Measurements from ENCODE around the gene KHK. TPM values are rescaled to one million over a fixed set of nuclear protein-coding genes. Genes with fewer than 3 reads are reported as not detected.

Gene KHK
- polyA plus RNA-seq, 2 of the 4 experiments (the other 2 are of a cell fraction), result 4.2 to 7.6 TPM

DNA sequence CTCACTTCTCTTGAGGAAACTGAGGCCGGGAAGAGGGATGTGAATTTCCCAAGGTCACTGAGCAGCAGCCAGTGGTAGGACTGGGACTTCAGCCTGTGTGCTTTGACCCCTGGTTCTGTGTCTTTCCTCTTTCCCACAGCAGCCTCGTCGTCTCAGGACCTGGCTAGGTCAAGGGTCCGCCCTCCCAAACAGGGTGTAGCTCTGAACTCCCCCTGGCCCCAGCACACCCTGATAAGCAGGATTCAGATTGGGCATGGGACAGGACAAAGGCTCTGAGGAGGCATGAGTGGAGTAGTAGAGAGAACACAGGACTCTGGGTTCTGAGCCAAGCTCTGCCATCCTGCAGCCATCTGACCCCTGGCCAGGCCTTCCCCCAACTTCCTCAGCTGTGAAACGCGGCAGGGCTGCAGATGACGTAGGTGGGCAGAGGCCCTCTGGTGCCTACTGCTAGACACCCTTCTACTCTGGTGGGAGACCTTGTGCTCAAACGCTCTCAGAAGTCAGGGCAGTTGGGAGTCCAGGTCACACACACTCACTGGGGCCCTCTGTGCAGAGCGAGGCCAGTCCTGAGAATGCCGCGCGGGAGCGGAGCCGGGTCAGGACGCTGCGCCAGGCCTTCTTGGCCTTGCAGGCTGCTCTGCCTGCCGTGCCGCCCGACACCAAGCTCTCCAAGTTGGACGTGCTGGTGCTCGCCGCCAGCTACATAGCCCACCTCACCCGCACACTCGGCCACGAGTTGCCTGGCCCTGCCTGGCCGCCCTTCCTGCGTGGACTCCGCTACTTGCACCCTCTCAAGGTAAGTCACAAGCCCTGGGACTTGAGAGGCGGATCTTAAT lies 63.2 kb downstream of the KHK start:
- WGBS (ENCODE audit: missing lambda C conversion rate), result 82% methylated on average over 29 of the region's 29 CpGs
- H3K4me1 ChIP-seq, result 0 out of 3 replicates have a peak, but pooled peaks cover 8% of the 10 kb centered on the region
- no peak overlapping the region for H3K4me3 ChIP-seq
- no peak for DNase-seq (ENCODE audit: low read depth in 1 of 2, low spot score in 1 of 2)
- no peak; a peak in 1 of 6 replicates for ATAC-seq
- POLR2A ChIA-PET, result interaction anchor here (0.5 kb wide), 1 partner anchor 60 kb away, joined by 3 read pairs; no protein-coding TSS in a partner anchor
- CTCF ChIA-PET, result interaction anchor here (0.9 to 2.6 kb wide), 6 partner anchors 8 to 131 kb away, joined by 3 to 9 read pairs (median 3); partner anchors contain the start of gene PRR30
- no peak for FAIRE-seq
- H3K27ac ChIP-seq, result no peak overlapping the region
- H3K9me3 ChIP-seq, result no peaks in the 10 kb centered on the region
- TF ChIP-seq NPAS2 (CRISPR knock-in tag; IDR thresholded peaks at IDR 0.05; ENCODE audit: borderline replicate concordance) (no peak), CBX2 (IDR thresholded peaks at IDR 0.05; ENCODE audit: borderline replicate concordance, low read depth) (no peak), RARB (CRISPR knock-in tag; IDR thresholded peaks at IDR 0.05) (no peak), EHMT2 (IDR thresholded peaks at IDR 0.05; ENCODE audit: low read depth) (no peak), MAFK (IDR thresholded peaks at IDR 0.05; ENCODE audit: partially characterized antibody) (no peak), ZNF302 (CRISPR knock-in tag; IDR thresholded peaks at IDR 0.05) (no peak), CHD4 (IDR thresholded peaks at IDR 0.05; ENCODE audit: borderline replicate concordance) (no peak), ZC3H11A (IDR thresholded peaks at IDR 0.05) (no peak)
- no peak overlapping the region for H3K4me2 ChIP-seq

Other genes starting within 250 kb of the KHK start
- 2.4 and 2.5 TPM in 2 replicates for gene DPYSL5, start 238.6 kb upstream of the KHK start, polyA plus RNA-seq (2011; rRNA removed)
- gene DPYSL5, start 238.6 kb upstream of the KHK start, polyA plus RNA-seq (2017; fragmentation: RNase III; extraction: RNeasy Plus Mini Kit Qiagen cat#74134 plus additional on column Dnase treatment), result 6.8 to 8.3 TPM (median 8.2 TPM) in 3 replicates
- gene MAPRE3, start 116.1 kb upstream of the KHK start, polyA plus RNA-seq (2011; rRNA removed), result 12.0 and 12.1 TPM in 2 replicates
- 19.3 to 21.8 TPM (median 21.5 TPM) in 3 replicates for gene MAPRE3, start 116.1 kb upstream of the KHK start, polyA plus RNA-seq (2017; fragmentation: RNase III; extraction: RNeasy Plus Mini Kit Qiagen cat#74134 plus additional on column Dnase treatment)
- 74.9 and 106 TPM in 2 replicates for gene TMEM214, start 53.8 kb upstream of the KHK start, polyA plus RNA-seq (2011; rRNA removed)
- gene TMEM214, start 53.8 kb upstream of the KHK start, polyA plus RNA-seq (2017; fragmentation: RNase III; extraction: RNeasy Plus Mini Kit Qiagen cat#74134 plus additional on column Dnase treatment), result 48.1 to 57.0 TPM (median 54.3 TPM) in 3 replicates
- gene AGBL5, start 35.1 kb upstream of the KHK start, polyA plus RNA-seq (2011; rRNA removed), result 48.3 and 52.7 TPM in 2 replicates
- 25.5 to 28.3 TPM (median 26.1 TPM) in 3 replicates for gene AGBL5, start 35.1 kb upstream of the KHK start, polyA plus RNA-seq (2017; fragmentation: RNase III; extraction: RNeasy Plus Mini Kit Qiagen cat#74134 plus additional on column Dnase treatment)
- 392 and 408 TPM in 2 replicates for gene OST4, start 15.1 kb upstream of the KHK start, polyA plus RNA-seq (2011; rRNA removed)
- gene OST4, start 15.1 kb upstream of the KHK start, polyA plus RNA-seq (2017; fragmentation: RNase III; extraction: RNeasy Plus Mini Kit Qiagen cat#74134 plus additional on column Dnase treatment), result 809 to 921 TPM (median 880 TPM) in 3 replicates
- gene EMILIN1, start 8.2 kb upstream of the KHK start, polyA plus RNA-seq (2011; rRNA removed), result 0.13 TPM in 2 replicates
- gene EMILIN1, start 8.2 kb upstream of the KHK start, polyA plus RNA-seq (2017; fragmentation: RNase III; extraction: RNeasy Plus Mini Kit Qiagen cat#74134 plus additional on column Dnase treatment), result 0.46 to 0.51 TPM (median 0.49 TPM) in 3 replicates
- 5.8 and 6.6 TPM in 2 replicates for gene CGREF1, start 32.4 kb downstream of the KHK start, polyA plus RNA-seq (2011; rRNA removed)
- gene CGREF1, start 32.4 kb downstream of the KHK start, polyA plus RNA-seq (2017; fragmentation: RNase III; extraction: RNeasy Plus Mini Kit Qiagen cat#74134 plus additional on column Dnase treatment), result 4.5 to 5.4 TPM (median 5.1 TPM) in 3 replicates
- gene ABHD1, start 37.0 kb downstream of the KHK start, polyA plus RNA-seq (2011; rRNA removed), result 1.9 and 2.4 TPM in 2 replicates
- gene ABHD1, start 37.0 kb downstream of the KHK start, polyA plus RNA-seq (2017; fragmentation: RNase III; extraction: RNeasy Plus Mini Kit Qiagen cat#74134 plus additional on column Dnase treatment), result 0.96 to 1.0 TPM (median 1.0 TPM) in 3 replicates
- gene PREB, start 47.9 kb downstream of the KHK start, polyA plus RNA-seq (2011; rRNA removed), result 79.9 and 139 TPM in 2 replicates
- 52.3 to 58.2 TPM (median 54.6 TPM) in 3 replicates for gene PREB, start 47.9 kb downstream of the KHK start, polyA plus RNA-seq (2017; fragmentation: RNase III; extraction: RNeasy Plus Mini Kit Qiagen cat#74134 plus additional on column Dnase treatment)
- not detected in 2 replicates for gene PRR30, start 52.6 kb downstream of the KHK start, polyA plus RNA-seq (2011; rRNA removed)
- not detected in 3 replicates for gene PRR30, start 52.6 kb downstream of the KHK start, polyA plus RNA-seq (2017; fragmentation: RNase III; extraction: RNeasy Plus Mini Kit Qiagen cat#74134 plus additional on column Dnase treatment)
- not detected in 2 replicates for gene TCF23, start 62.2 kb downstream of the KHK start, polyA plus RNA-seq (2011; rRNA removed)
- gene TCF23, start 62.2 kb downstream of the KHK start, polyA plus RNA-seq (2017; fragmentation: RNase III; extraction: RNeasy Plus Mini Kit Qiagen cat#74134 plus additional on column Dnase treatment), result not detected in 3 replicates
- gene ATRAID, start 125.3 kb downstream of the KHK start, polyA plus RNA-seq (2011; rRNA removed), result 346 and 429 TPM in 2 replicates
- gene ATRAID, start 125.3 kb downstream of the KHK start, polyA plus RNA-seq (2017; fragmentation: RNase III; extraction: RNeasy Plus Mini Kit Qiagen cat#74134 plus additional on column Dnase treatment), result 166 to 176 TPM (median 172 TPM) in 3 replicates
- 86.7 and 104 TPM in 2 replicates for gene SLC5A6, start 125.5 kb downstream of the KHK start, polyA plus RNA-seq (2011; rRNA removed)
- 77.2 to 86.6 TPM (median 82.7 TPM) in 3 replicates for gene SLC5A6, start 125.5 kb downstream of the KHK start, polyA plus RNA-seq (2017; fragmentation: RNase III; extraction: RNeasy Plus Mini Kit Qiagen cat#74134 plus additional on column Dnase treatment)
- gene CAD, start 130.6 kb downstream of the KHK start, polyA plus RNA-seq (2011; rRNA removed), result 50.5 and 61.8 TPM in 2 replicates
- 69.3 to 71.2 TPM (median 70.2 TPM) in 3 replicates for gene CAD, start 130.6 kb downstream of the KHK start, polyA plus RNA-seq (2017; fragmentation: RNase III; extraction: RNeasy Plus Mini Kit Qiagen cat#74134 plus additional on column Dnase treatment)
- gene SLC30A3, start 176.3 kb downstream of the KHK start, polyA plus RNA-seq (2011; rRNA removed), result 0.90 and 0.97 TPM in 2 replicates
- gene SLC30A3, start 176.3 kb downstream of the KHK start, polyA plus RNA-seq (2017; fragmentation: RNase III; extraction: RNeasy Plus Mini Kit Qiagen cat#74134 plus additional on column Dnase treatment), result 1.6 to 1.9 TPM (median 1.7 TPM) in 3 replicates
- gene DNAJC5G, start 188.7 kb downstream of the KHK start, polyA plus RNA-seq (2011; rRNA removed), result 0.12 TPM in 1 of 2 replicates, not detected in the other
- gene DNAJC5G, start 188.7 kb downstream of the KHK start, polyA plus RNA-seq (2017; fragmentation: RNase III; extraction: RNeasy Plus Mini Kit Qiagen cat#74134 plus additional on column Dnase treatment), result not detected in 3 replicates
- 0.05 and 0.14 TPM in 2 replicates for gene TRIM54, start 195.7 kb downstream of the KHK start, polyA plus RNA-seq (2011; rRNA removed)
- 0.07 to 0.13 TPM (median 0.11 TPM) in 3 replicates for gene TRIM54, start 195.7 kb downstream of the KHK start, polyA plus RNA-seq (2017; fragmentation: RNase III; extraction: RNeasy Plus Mini Kit Qiagen cat#74134 plus additional on column Dnase treatment)
- 1.0 TPM in 2 replicates for gene UCN, start 221.7 kb downstream of the KHK start, polyA plus RNA-seq (2011; rRNA removed)
- 0.76 to 1.3 TPM (median 1.0 TPM) in 3 replicates for gene UCN, start 221.7 kb downstream of the KHK start, polyA plus RNA-seq (2017; fragmentation: RNase III; extraction: RNeasy Plus Mini Kit Qiagen cat#74134 plus additional on column Dnase treatment)
- 130 and 157 TPM in 2 replicates for gene MPV17, start 236.3 kb downstream of the KHK start, polyA plus RNA-seq (2011; rRNA removed)
- 61.4 to 70.5 TPM (median 67.7 TPM) in 3 replicates for gene MPV17, start 236.3 kb downstream of the KHK start, polyA plus RNA-seq (2017; fragmentation: RNase III; extraction: RNeasy Plus Mini Kit Qiagen cat#74134 plus additional on column Dnase treatment)

Measured in A549 (cell line).